Right cardiac atrium (tissue), 5 donors: Measurements from ENCODE around the gene FBXL17. TPM values are rescaled to one million over a fixed set of nuclear protein-coding genes. Genes with fewer than 3 reads are reported as not detected.

Experiments used
- ATAC-seq, 2 donors: fragments of 200-7000 bp; cut with Tn5 transposase; one replicate each; pipeline versions ENCODE4 v1.8.0 to v1.9.1; 2020; ENCODE audit warnings: moderate library complexity in 2 of 2, mild to moderate bottlenecking in 1 of 2
- DNase-seq, 3 donors: peaks; one replicate each; pipeline ENCODE4 v3.0.0-alpha.2; 2020
- H3K27ac ChIP-seq: one replicate; pipeline ENCODE4 v1.5.1; 2013; ENCODE audit warnings: mild to moderate bottlenecking, low read length, control low read depth, moderate library complexity
- H3K27me3 ChIP-seq: one replicate; pipeline ENCODE4 v1.6.1; 2013; ENCODE audit not compliant: control insufficient read depth, insufficient read depth
- H3K4me1 ChIP-seq: one replicate; pipeline ENCODE4 v1.6.1; 2013; ENCODE audit warnings: low read length; ENCODE audit not compliant: control insufficient read depth, insufficient read depth
- H3K4me3 ChIP-seq: one replicate; pipeline ENCODE4 v1.5.1; 2013; ENCODE audit warnings: low read length, control low read depth
- H3K9me3 ChIP-seq: one replicate; pipeline ENCODE4 v1.6.1; 2013; ENCODE audit warnings: low read length; ENCODE audit not compliant: control insufficient read depth
- WGBS: extraction: QIAGEN DNeasy Blood & Tissue Kit; methylation state at CpG from one replicate; pipeline ENCODE4 v1.1.7; 2013; 5-methylcytosine and 5-hydroxymethylcytosine counted together
- intact Hi-C, 4 donors: fragments of 100-400 bp; cut with DNase I; formaldehyde crosslinking; loops; one replicate each; pipeline versions ENCODE4 v1.11.0 to v1.14.0; 2022 to 2023
- polyA plus RNA-seq: library from polyadenylated mRNA; stranded (reverse); fragments of 200-250 nt; gene quantifications from one replicate; pipeline ENCODE4 v1.2.3, GENCODE V29; 2013
- total RNA-seq, 4 donors: library from RNA; stranded (reverse); fragmentation: NEBNext Ultra II Directional; extraction: Animal tissue kit (Norgen Biotek cat#: 25700); gene quantifications; one replicate each; pipeline ENCODE4 v1.2.1, GENCODE V29; 2021
- donor health status: healthy with polysubstance abuse.
- donor health status: DM: no; HTN: yes; CAD: no.
- donor health status: DM: no; HTN: no; CAD: no.
- donor health status: DM: no; HTN: yes; CAD: no; lungs with severe emphysema.
- donor health status: DM: yes; HTN: yes; CAD: no.

The FBXL17 gene
- total and polyA plus RNA-seq, 5 donors = 13.4 to 37.3 (median 34.1) TPM

DNA sequence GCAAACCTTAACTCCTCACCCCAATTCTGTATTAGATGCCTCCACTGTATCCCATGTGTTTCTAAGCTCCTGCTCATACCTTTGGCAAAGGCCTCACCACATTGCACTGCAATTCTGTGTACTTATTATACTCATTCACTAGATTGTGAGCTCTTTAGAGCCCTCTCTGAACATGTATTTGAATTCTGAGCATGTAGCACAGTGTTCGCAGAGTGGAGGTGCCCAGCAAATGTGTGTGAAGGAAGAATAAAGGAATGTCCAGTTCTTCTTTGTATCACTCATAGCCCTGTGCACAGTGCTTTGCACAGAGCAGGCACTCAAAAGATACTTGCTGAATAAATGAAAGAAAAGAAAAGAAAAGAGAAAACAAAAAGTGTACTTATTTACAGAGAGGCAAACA, 410.1 kb downstream of the FBXL17 start:
- DNase-seq = no peak
- intact Hi-C loops = no loop called here
- no peak overlapping the region for H3K4me3 ChIP-seq
- no peak for ATAC-seq
- H3K9me3 ChIP-seq = no peaks in the 10 kb centered on the region
- H3K27ac ChIP-seq = no peak overlapping the region
- H3K27me3 ChIP-seq = no peaks in the 10 kb centered on the region
- 96% methylated on average over 1 of the region's 1 CpG for WGBS
- no peaks in the 10 kb centered on the region for H3K4me1 ChIP-seq

GRCh38 chr5:107969847-107970246, 412.1 kb downstream of the FBXL17 start:
- Histone ChIP-seq H3K4me1 (no peaks in the 10 kb centered on the region), H3K4me3 (no peak overlapping the region)

GRCh38 chr5:107968998-107969397, 412.9 kb downstream of the FBXL17 start:
- 68% methylated on average over 4 of the region's 4 CpGs for WGBS
- DNase-seq = no peak
- no peaks in the 10 kb centered on the region for H3K27me3 ChIP-seq
- ATAC-seq = no peak
- H3K9me3 ChIP-seq = no peaks in the 10 kb centered on the region
- no peaks in the 10 kb centered on the region for H3K4me1 ChIP-seq
- no peak overlapping the region for H3K4me3 ChIP-seq
- no peak overlapping the region for H3K27ac ChIP-seq
- intact Hi-C loops = no loop called here

More at GRCh38 chr5:107969847-107970246, 412.1 kb downstream of the FBXL17 start:
- Histone ChIP-seq H3K27ac (no peak overlapping the region), H3K27me3 (no peaks in the 10 kb centered on the region), H3K9me3 (no peaks in the 10 kb centered on the region)
- no peak for DNase-seq
- ATAC-seq = no peak
- intact Hi-C loops = no loop called here

GRCh38 chr5:107968406-107968843, 413.5 kb downstream of the FBXL17 start:
- Histone ChIP-seq H3K27me3 (no peaks in the 10 kb centered on the region), H3K27ac (no peak overlapping the region), H3K4me3 (no peak overlapping the region), H3K9me3 (no peaks in the 10 kb centered on the region), H3K4me1 (no peaks in the 10 kb centered on the region)
- intact Hi-C loops = no loop called here
- DNase-seq (no peak), ATAC-seq (no peak)

- Histone ChIP-seq H3K9me3 (no peaks in the 10 kb centered on the region), H3K4me3 (no peak overlapping the region), H3K27ac (no peak overlapping the region), H3K4me1 (no peaks in the 10 kb centered on the region), H3K27me3 (no peaks in the 10 kb centered on the region)
- intact Hi-C loops = no loop called here
- ATAC-seq (no peak), DNase-seq (no peak)
- 76% methylated on average over 1 of the region's 1 CpG for WGBS
Measured at GRCh38 chr5:107966201-107966600, 415.7 kb downstream of the FBXL17 start.

GRCh38 chr5:107964722-107965121, 417.2 kb downstream of the FBXL17 start:
- Histone ChIP-seq H3K27me3 (no peaks in the 10 kb centered on the region), H3K4me1 (no peaks in the 10 kb centered on the region), H3K27ac (no peak overlapping the region), H3K9me3 (no peaks in the 10 kb centered on the region), H3K4me3 (no peak overlapping the region)
- 97% methylated on average over 1 of the region's 1 CpG for WGBS
- ATAC-seq (no peak), DNase-seq (no peak)
- intact Hi-C loops = no loop called here

DNA sequence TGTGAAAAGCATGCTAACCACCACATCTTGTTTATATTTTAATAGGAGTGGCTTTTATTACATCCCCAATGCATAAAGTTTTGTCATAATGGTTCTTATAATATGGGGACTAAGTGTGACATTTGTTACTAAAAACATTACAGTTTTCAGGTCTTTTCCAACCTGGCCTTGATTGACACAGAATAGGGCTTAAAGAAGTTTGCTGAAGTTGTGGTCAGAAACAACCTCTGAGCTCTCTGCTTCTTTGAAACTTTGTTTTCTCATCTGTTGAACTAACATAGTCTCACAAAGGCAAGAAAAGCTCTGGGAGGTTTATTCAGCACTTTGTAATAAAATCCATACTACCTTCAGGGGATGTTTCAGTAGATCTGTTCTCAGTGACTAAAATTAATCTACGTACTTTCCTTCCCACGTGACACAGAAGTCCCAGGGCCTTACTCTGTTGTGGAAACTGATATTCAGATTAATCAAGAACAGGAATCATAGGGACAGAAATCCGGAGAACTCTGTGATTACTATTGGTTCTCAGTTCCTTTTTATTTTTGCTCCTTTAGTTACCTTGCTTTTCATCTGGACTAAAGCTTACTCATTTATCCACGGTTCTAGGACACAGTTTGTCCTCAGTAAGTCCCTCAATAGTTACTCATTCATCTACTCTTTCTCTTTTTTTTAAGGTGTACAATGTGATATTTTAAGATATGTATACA, 422.2 kb downstream of the FBXL17 start:
- Histone ChIP-seq H3K9me3 (no peaks in the 10 kb centered on the region), H3K4me3 (no peak overlapping the region), H3K27me3 (no peaks in the 10 kb centered on the region), H3K27ac (no peak overlapping the region), H3K4me1 (no peaks in the 10 kb centered on the region)
- ATAC-seq = no peak
- intact Hi-C loops = no loop called here
- 87% methylated on average over 4 of the region's 4 CpGs for WGBS
- no peak for DNase-seq

GRCh38 chr5:107958861-107959260, 423.0 kb downstream of the FBXL17 start:
- Histone ChIP-seq H3K4me3 (no peak overlapping the region), H3K27ac (no peak overlapping the region), H3K4me1 (no peaks in the 10 kb centered on the region), H3K9me3 (no peaks in the 10 kb centered on the region), H3K27me3 (no peaks in the 10 kb centered on the region)
- 93% methylated on average over 3 of the region's 3 CpGs for WGBS
- intact Hi-C loops = no loop called here
- no peak for DNase-seq
- ATAC-seq = no peak

DNA sequence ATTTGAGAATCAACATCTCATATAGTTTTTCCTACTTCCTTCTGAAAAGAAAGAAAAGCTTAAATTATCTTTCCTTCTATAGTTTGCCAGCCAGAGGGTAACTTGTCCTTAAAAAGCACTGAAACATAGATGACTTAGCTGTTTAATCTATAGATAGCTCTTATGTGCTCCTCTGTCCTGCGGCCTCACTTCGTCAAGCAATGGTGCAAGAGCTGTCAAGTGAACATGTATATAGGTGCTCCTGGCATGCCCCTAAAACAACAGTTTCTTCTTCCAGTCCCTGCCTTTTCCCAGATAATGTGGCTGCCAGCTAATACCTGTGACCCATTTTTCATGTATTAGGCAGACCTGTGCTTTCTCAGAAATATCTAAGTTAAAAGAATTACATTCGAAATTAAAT, 423.5 kb downstream of the FBXL17 start:
- DNase-seq = no peak
- 93% methylated on average over 3 of the region's 3 CpGs for WGBS
- no peak overlapping the region for H3K4me3 ChIP-seq
- ATAC-seq = no peak
- intact Hi-C loops = no loop called here
- H3K27ac ChIP-seq = no peak overlapping the region
- no peaks in the 10 kb centered on the region for H3K4me1 ChIP-seq
- no peaks in the 10 kb centered on the region for H3K9me3 ChIP-seq
- H3K27me3 ChIP-seq = no peaks in the 10 kb centered on the region

GRCh38 chr5:107957051-107957450, 424.8 kb downstream of the FBXL17 start:
- 80% methylated on average over 3 of the region's 3 CpGs for WGBS
- ATAC-seq = no peak
- no peak for DNase-seq
- no peaks in the 10 kb centered on the region for H3K9me3 ChIP-seq
- H3K4me1 ChIP-seq = no peaks in the 10 kb centered on the region
- intact Hi-C loops = no loop called here
- no peaks in the 10 kb centered on the region for H3K27me3 ChIP-seq
- no peak overlapping the region for H3K27ac ChIP-seq
- no peak overlapping the region for H3K4me3 ChIP-seq

DNA sequence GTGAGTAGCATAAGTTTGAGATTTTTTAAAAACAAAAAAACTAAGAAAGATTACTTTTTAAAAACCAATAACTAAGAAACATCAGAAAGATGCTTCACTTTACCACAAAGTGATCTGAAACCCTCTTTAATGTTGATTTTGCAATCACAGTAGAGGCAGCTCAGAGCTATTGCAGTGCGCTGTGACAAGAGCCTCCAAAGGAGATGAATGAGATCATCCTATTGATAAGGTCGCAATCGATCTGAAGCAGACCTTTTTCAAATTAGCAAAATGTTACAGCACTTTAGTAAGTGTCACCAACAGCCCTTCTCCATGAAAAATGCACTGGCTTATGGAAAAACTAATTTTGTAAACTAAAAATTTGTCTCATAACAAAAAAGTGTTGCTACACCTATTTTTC, 426.6 kb downstream of the FBXL17 start:
- DNase-seq = no peak
- no peaks in the 10 kb centered on the region for H3K9me3 ChIP-seq
- no peak overlapping the region for H3K4me3 ChIP-seq
- H3K4me1 ChIP-seq = peaks cover 4% of the 10 kb centered on the region
- intact Hi-C loops = no loop called here
- H3K27ac ChIP-seq = no peak overlapping the region
- H3K27me3 ChIP-seq = no peaks in the 10 kb centered on the region
- WGBS = 62% methylated on average over 3 of the region's 3 CpGs
- ATAC-seq = no peak

DNA sequence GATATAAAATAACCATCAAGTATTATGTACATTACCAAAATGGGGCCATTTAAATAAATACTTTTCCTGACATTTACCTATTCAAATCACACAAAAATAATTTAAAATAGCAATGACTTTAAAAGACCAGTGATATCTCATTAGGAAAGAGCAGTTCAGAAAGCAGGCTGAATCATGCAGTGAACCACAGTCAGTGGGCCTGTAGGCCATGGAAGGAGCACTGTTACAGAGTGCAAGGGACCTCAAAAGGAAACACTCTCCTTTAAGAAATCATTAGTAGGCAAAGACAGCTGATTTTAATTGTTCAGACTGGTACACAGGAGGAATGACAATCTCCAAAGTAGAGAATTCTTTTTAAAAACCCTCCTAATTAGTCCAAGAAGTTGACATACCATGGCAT, 427.6 kb downstream of the FBXL17 start:
- no peaks in the 10 kb centered on the region for H3K9me3 ChIP-seq
- intact Hi-C loops = no loop called here
- no peaks in the 10 kb centered on the region for H3K27me3 ChIP-seq
- H3K4me3 ChIP-seq = no peak overlapping the region
- ATAC-seq = no peak
- peaks cover 4% of the 10 kb centered on the region for H3K4me1 ChIP-seq
- H3K27ac ChIP-seq = no peak overlapping the region
- no peak for DNase-seq
